Lower lobe of right lung (tissue), 2 donors: ENCODE results near the gene HMX1. TPM values are rescaled to one million over a fixed set of nuclear protein-coding genes. Genes with fewer than 3 reads are reported as not detected.
A peak's percentile ranks its signal among the peaks of the same experiment; 100 is the strongest.

Source experiments
- ATAC-seq, 2 donors: fragments of 200-7000 bp; cut with Tn5 transposase; one replicate each; pipeline ENCODE4 v1.9.1; 2020 to 2022; ENCODE audit warnings: mild to moderate bottlenecking in 2 of 2, moderate library complexity in 2 of 2
- DNase-seq: peaks from one replicate; pipeline ENCODE4 v3.0.0-alpha.2; 2020
- H3K27ac ChIP-seq: fragments of 200-600 bp; one replicate; pipeline ENCODE4 v1.8.0; 2022
- H3K27me3 ChIP-seq: fragments of 200-600 bp; one replicate; pipeline ENCODE4 v1.8.0; 2022; ENCODE audit warnings: low read depth
- H3K36me3 ChIP-seq: fragments of 200-600 bp; one replicate; pipeline ENCODE4 v1.8.0; 2022; ENCODE audit warnings: mild to moderate bottlenecking
- H3K4me1 ChIP-seq: fragments of 200-600 bp; one replicate; pipeline ENCODE4 v1.8.0; 2022
- H3K4me3 ChIP-seq: fragments of 200-600 bp; one replicate; pipeline ENCODE4 v1.8.0; 2022; ENCODE audit warnings: mild to moderate bottlenecking
- H3K9me3 ChIP-seq: fragments of 200-600 bp; one replicate; pipeline ENCODE4 v1.8.0; 2022
- CTCF ChIP-seq: fragments of 200-600 bp; IDR thresholded peaks from one replicate; pipeline ENCODE4 v1.8.0; 2022; ENCODE audit warnings: antibody characterized with exemption, mild to moderate bottlenecking
- intact Hi-C: fragments of 100-400 bp; cut with DNase I; formaldehyde crosslinking; loops from one replicate; pipeline ENCODE4 v1.11.0; 2022
- total RNA-seq: library from RNA; stranded (reverse); fragmentation: NEBNext Ultra II Directional; extraction: Animal tissue kit (Norgen Biotek cat#: 25700); gene quantifications from one replicate; pipeline ENCODE4 v1.2.1, GENCODE V29; 2021
- donor health status: DM: no; HTN: yes; CAD: no; lungs with severe emphysema.

HMX1 gene
- total RNA-seq, 1 donor from 2014 or later: not detected

GRCh38 chr4:8857766-8858700, 13.6 kb downstream of the HMX1 start:
- Histone ChIP-seq H3K36me3 (no peaks in the 10 kb centered on the region), H3K27ac (no peak overlapping the region), H3K9me3 (no peaks in the 10 kb centered on the region), H3K4me1 (peaks cover 26% of the 10 kb centered on the region), H3K4me3 (no peak overlapping the region), H3K27me3 (peaks cover 100% of the 10 kb centered on the region)
- intact Hi-C loops: no loop called here
- no peak for DNase-seq
- no peak for TF ChIP-seq CTCF
- no peak for ATAC-seq

- Histone ChIP-seq H3K9me3 (no peaks in the 10 kb centered on the region), H3K27me3 (peaks cover 99% of the 10 kb centered on the region), H3K27ac (no peak overlapping the region), H3K36me3 (no peaks in the 10 kb centered on the region), H3K4me1 (peaks cover 26% of the 10 kb centered on the region), H3K4me3 (peak overlapping the region; percentile 40)
- no peak for ATAC-seq
- no peak for DNase-seq
- intact Hi-C loops: no loop called here
- no peak for TF ChIP-seq CTCF
These were observed 14.6 kb downstream of the HMX1 start for GRCh38 chr4:8856835-8857621.

GRCh38 chr4:8855818-8856245, 15.8 kb downstream of the HMX1 start:
- H3K4me3 ChIP-seq: no peak overlapping the region
- H3K27ac ChIP-seq: no peak overlapping the region
- no peak for DNase-seq
- peaks cover 19% of the 10 kb centered on the region for H3K4me1 ChIP-seq
- H3K9me3 ChIP-seq: no peaks in the 10 kb centered on the region
- H3K36me3 ChIP-seq: no peaks in the 10 kb centered on the region
- intact Hi-C loops: no loop called here
- ATAC-seq: no peak
- TF ChIP-seq CTCF: no peak
- peaks cover 94% of the 10 kb centered on the region for H3K27me3 ChIP-seq

GRCh38 chr4:8854931-8855330, 16.7 kb downstream of the HMX1 start:
- Histone ChIP-seq H3K27ac (no peak overlapping the region), H3K27me3 (peaks cover 90% of the 10 kb centered on the region), H3K4me3 (no peak overlapping the region), H3K4me1 (peaks cover 19% of the 10 kb centered on the region), H3K36me3 (no peaks in the 10 kb centered on the region), H3K9me3 (no peaks in the 10 kb centered on the region)
- intact Hi-C loops: no loop called here
- DNase-seq (no peak), ATAC-seq (no peak)
- no peak for TF ChIP-seq CTCF

- intact Hi-C loops: no loop called here
- H3K27me3 ChIP-seq: peaks cover 86% of the 10 kb centered on the region
- H3K36me3 ChIP-seq: no peaks in the 10 kb centered on the region
- H3K4me3 ChIP-seq: no peak overlapping the region
- DNase-seq: no peak
- H3K9me3 ChIP-seq: no peaks in the 10 kb centered on the region
- H3K27ac ChIP-seq: no peak overlapping the region
- no peak for TF ChIP-seq CTCF
- no peak for ATAC-seq
- peaks cover 19% of the 10 kb centered on the region for H3K4me1 ChIP-seq
These were observed 17.6 kb downstream of the HMX1 start for GRCh38 chr4:8854016-8854415.
